Measurements from ENCODE around the gene MAP2K5.
A peak's percentile ranks its signal among the peaks of the same experiment; 100 is the strongest.

Gene MAP2K5

DNA sequence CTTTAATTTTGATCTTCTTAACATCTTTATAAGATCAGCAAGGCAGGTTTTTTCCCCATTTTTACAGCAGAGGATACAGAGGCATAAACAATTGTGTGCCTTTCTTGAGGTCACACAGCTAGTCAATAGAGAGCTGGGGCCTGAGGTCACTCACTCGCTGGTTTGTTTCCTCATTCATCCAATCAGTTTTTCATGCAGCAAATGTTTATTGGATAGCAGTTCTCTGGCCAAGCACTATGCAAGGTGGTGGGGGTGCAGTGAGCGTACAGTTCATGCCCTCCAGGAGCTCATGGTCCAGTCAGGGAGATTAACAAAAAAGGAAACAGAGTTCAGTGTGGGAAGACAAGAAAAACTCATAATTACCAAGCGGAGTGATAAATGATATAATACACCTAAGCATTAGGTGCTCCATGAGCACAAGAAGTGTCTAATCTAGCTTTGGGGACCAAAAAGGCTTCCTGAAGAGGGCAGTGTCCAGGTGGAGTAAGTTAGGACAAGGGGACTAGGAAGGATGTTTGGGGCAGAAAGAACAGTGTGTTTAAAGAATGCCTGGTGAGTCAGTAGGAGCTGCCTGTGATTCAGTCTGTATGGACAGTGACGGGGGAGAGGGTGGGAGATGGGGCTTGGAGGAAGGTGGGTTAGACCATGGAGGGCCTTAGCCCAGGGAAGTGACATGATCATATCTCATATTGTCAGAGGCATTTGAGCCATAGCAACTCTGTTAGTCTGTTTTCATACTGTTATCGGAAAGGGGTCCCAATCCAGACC lies 29.3 kb downstream of the MAP2K5 start:
- peak overlapping the region; percentile 36 for H3K4me3 ChIP-seq (ENCODE audit: low read depth in 1 of 2, low read length in 2 of 2)
- H3K36me3 ChIP-seq (ENCODE audit: control insufficient read depth in 1 of 2, insufficient read depth in 2 of 2, low read length in 2 of 2) = no peaks in the 10 kb centered on the region
- H3K9me3 ChIP-seq (ENCODE audit: control insufficient read depth in 1 of 2, low read length in 2 of 2) = no peaks in the 10 kb centered on the region
- peak overlapping the region; percentile 7 to 13 for H3K9ac ChIP-seq (ENCODE audit: low read depth in 1 of 2, low read length in 2 of 2)
- H3K27me3 ChIP-seq (ENCODE audit: control insufficient read depth in 1 of 2, insufficient read depth in 2 of 2, low read length in 2 of 2) = no peaks in the 10 kb centered on the region
- H3K4me1 ChIP-seq (ENCODE audit: control insufficient read depth in 1 of 2, insufficient read depth in 2 of 2, low read length in 2 of 2) = peaks cover 19 to 34% of the 10 kb centered on the region in 2 donors
- H3K27ac ChIP-seq (ENCODE audit: low read depth, low read length) = peak overlapping the region; percentile 28

DNA sequence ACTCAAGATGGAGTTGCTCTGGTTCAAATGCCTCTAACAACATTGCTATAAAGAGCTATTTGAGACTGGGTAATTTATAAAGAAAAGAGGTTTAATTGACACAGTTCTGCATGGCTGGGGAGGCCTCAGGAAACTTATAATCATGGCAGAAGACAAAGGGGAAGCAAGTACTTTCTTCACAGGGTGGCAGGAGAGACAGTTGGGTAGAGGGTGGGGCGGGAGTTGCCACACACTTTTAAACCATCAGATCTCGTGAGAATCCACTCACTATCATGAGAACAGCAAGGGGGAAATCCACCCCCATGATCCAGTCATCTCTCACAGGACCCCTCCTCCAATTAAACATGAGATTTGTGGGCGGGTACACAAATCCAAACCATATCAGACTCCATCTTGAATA lies 30.7 kb downstream of the MAP2K5 start:
- no peak overlapping the region for H3K4me3 ChIP-seq (ENCODE audit: low read depth in 1 of 2, low read length in 2 of 2)
- no peaks in the 10 kb centered on the region for H3K36me3 ChIP-seq (ENCODE audit: control insufficient read depth in 1 of 2, insufficient read depth in 2 of 2, low read length in 2 of 2)
- no peak overlapping the region for H3K27ac ChIP-seq (ENCODE audit: low read depth, low read length)
- peaks cover 19 to 34% of the 10 kb centered on the region in 2 donors for H3K4me1 ChIP-seq (ENCODE audit: control insufficient read depth in 1 of 2, insufficient read depth in 2 of 2, low read length in 2 of 2)
- no peak overlapping the region for H3K9ac ChIP-seq (ENCODE audit: low read depth in 1 of 2, low read length in 2 of 2)
- H3K9me3 ChIP-seq (ENCODE audit: control insufficient read depth in 1 of 2, low read length in 2 of 2) = no peaks in the 10 kb centered on the region
- H3K27me3 ChIP-seq (ENCODE audit: control insufficient read depth in 1 of 2, insufficient read depth in 2 of 2, low read length in 2 of 2) = no peaks in the 10 kb centered on the region

DNA sequence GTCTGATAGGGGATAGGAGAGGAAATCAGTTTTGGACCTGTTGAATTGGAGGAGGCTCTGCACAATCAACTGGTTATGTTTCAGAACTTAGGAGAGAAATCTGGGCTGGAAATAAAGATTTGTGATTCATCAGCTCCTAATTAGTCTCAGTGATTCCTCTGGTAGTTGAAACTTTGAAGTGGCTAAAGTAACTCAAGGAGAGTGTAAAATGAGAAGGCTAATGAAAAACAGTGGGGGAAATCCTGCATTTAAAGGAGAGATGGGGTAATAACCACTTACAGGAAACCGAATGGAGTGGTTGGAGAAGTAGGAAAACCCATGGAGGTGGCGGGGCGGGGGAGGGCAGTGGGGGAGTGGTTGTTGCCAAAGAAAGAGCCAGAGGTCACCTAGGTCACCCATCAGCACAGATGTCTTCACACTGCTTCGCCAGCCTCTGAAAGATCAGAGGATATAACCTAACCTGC lies 32.6 kb downstream of the MAP2K5 start:
- Histone ChIP-seq H3K36me3 (ENCODE audit: control insufficient read depth in 1 of 2, insufficient read depth in 2 of 2, low read length in 2 of 2) (no peaks in the 10 kb centered on the region), H3K4me1 (ENCODE audit: control insufficient read depth in 1 of 2, insufficient read depth in 2 of 2, low read length in 2 of 2) (peaks cover 13 to 22% of the 10 kb centered on the region in 2 donors), H3K9ac (ENCODE audit: low read depth in 1 of 2, low read length in 2 of 2) (no peak overlapping the region), H3K9me3 (ENCODE audit: control insufficient read depth in 1 of 2, low read length in 2 of 2) (no peaks in the 10 kb centered on the region), H3K4me3 (ENCODE audit: low read depth in 1 of 2, low read length in 2 of 2) (no peak overlapping the region), H3K27me3 (ENCODE audit: control insufficient read depth in 1 of 2, insufficient read depth in 2 of 2, low read length in 2 of 2) (no peaks in the 10 kb centered on the region), H3K27ac (ENCODE audit: low read depth, low read length) (no peak overlapping the region)

DNA sequence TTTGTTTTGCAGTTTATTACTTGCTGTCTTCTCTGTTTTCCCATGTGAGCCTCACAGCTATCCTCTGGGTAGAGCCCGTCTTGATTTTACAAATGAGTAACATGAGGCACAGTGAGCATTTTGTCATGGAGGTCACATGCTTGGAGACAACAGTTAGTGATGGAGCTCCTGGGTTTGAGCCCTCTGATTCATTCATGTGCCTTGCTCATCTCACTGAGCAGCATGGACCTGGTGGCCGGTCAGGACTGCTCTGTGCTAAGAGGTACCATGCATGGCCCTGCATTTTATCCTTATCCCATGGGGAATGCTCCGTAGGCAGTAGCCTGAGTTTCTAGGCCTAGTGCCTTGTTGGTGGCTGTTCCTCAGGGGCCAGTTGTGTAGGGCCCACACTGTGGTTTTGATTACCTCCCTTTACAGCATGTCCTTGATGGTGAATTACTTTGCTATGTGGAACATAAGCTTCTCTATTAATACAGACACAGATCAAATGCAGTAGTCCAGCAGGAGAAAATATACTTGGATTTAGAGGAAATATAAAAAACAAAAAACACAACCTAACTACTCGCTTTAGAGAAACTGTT lies 35.6 kb downstream of the MAP2K5 start:
- no peaks in the 10 kb centered on the region for H3K9me3 ChIP-seq (ENCODE audit: control insufficient read depth in 1 of 2, low read length in 2 of 2)

DNA sequence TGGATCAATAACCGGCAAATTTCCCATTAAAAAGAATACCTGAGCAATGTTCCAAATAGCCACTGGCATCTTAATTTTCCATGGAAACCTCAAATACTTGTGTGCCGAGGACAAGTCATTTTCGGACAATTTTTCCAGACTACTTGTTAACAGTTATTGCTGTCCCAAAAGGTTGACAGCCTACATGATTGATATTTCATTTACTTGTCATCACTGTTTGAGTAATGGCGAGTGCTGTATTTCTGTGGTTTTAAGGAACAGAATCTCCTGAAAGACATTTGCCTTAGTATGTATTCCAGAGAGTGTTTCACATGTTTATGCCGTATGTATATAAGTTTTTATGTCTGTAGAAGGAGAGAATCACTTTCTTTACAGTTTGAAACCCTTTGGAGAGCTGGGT lies 36.7 kb downstream of the MAP2K5 start:
- no peaks in the 10 kb centered on the region for H3K36me3 ChIP-seq (ENCODE audit: control insufficient read depth in 1 of 2, insufficient read depth in 2 of 2, low read length in 2 of 2)
- no peak overlapping the region for H3K4me3 ChIP-seq (ENCODE audit: low read depth in 1 of 2, low read length in 2 of 2)
- no peak overlapping the region for H3K27ac ChIP-seq (ENCODE audit: low read depth, low read length)
- no peak overlapping the region for H3K9ac ChIP-seq (ENCODE audit: low read depth in 1 of 2, low read length in 2 of 2)
- no peaks in the 10 kb centered on the region for H3K9me3 ChIP-seq (ENCODE audit: control insufficient read depth in 1 of 2, low read length in 2 of 2)
- H3K27me3 ChIP-seq (ENCODE audit: control insufficient read depth in 1 of 2, insufficient read depth in 2 of 2, low read length in 2 of 2) = no peaks in the 10 kb centered on the region
- H3K4me1 ChIP-seq (ENCODE audit: control insufficient read depth in 1 of 2, insufficient read depth in 2 of 2, low read length in 2 of 2) = no peaks in the 10 kb centered on the region

More for the DNA sequence above, 35.6 kb downstream of the MAP2K5 start:
- no peaks in the 10 kb centered on the region for H3K27me3 ChIP-seq (ENCODE audit: control insufficient read depth in 1 of 2, insufficient read depth in 2 of 2, low read length in 2 of 2)
- H3K9ac ChIP-seq (ENCODE audit: low read depth in 1 of 2, low read length in 2 of 2) = no peak overlapping the region
- H3K36me3 ChIP-seq (ENCODE audit: control insufficient read depth in 1 of 2, insufficient read depth in 2 of 2, low read length in 2 of 2) = no peaks in the 10 kb centered on the region
- H3K4me1 ChIP-seq (ENCODE audit: control insufficient read depth in 1 of 2, insufficient read depth in 2 of 2, low read length in 2 of 2) = no peaks in the 10 kb centered on the region
- H3K27ac ChIP-seq (ENCODE audit: low read depth, low read length) = no peak overlapping the region
- no peak overlapping the region for H3K4me3 ChIP-seq (ENCODE audit: low read depth in 1 of 2, low read length in 2 of 2)

DNA sequence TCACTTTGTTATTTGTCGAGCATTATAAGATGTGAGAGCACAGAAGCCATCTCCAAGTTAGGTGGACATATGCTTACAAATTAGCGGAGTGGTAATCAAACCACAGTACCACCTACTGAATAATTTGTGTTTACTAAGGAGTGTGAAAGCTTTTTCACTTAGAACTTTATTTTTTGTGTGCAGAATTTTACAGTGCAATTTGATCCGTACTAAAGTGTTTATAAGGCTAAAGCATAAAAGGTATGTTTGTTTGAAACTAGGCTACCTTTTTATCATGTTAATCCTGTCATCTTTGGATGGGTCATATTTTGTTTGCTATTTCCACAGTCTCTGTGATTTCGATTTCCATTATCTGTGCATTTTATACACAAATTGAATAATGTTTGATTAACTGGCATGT lies 37.5 kb downstream of the MAP2K5 start:
- Histone ChIP-seq H3K9me3 (ENCODE audit: control insufficient read depth in 1 of 2, low read length in 2 of 2) (no peaks in the 10 kb centered on the region), H3K9ac (ENCODE audit: low read depth in 1 of 2, low read length in 2 of 2) (no peak overlapping the region), H3K36me3 (ENCODE audit: control insufficient read depth in 1 of 2, insufficient read depth in 2 of 2, low read length in 2 of 2) (no peaks in the 10 kb centered on the region), H3K27ac (ENCODE audit: low read depth, low read length) (no peak overlapping the region), H3K4me3 (ENCODE audit: low read depth in 1 of 2, low read length in 2 of 2) (no peak overlapping the region), H3K4me1 (ENCODE audit: control insufficient read depth in 1 of 2, insufficient read depth in 2 of 2, low read length in 2 of 2) (no peaks in the 10 kb centered on the region), H3K27me3 (ENCODE audit: control insufficient read depth in 1 of 2, insufficient read depth in 2 of 2, low read length in 2 of 2) (no peaks in the 10 kb centered on the region)

DNA sequence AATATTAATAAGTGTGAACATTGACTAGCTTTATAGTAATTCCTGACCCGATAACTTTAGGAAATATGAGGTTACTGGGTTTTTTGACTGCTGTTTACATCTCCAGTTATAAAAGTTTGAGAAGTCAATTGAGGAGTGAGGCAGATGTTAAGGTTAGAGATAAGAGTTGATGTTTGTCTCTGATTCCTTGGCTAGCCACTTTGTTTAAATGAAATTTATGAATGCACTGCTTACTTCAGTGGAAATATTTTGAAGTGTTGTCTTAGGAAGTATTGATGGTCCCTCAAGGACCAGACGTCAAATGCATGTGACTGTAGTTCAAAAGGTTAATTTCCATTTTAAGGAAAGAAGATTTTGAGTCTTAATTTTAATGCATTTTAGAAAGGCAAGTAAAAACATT lies 41.7 kb downstream of the MAP2K5 start:
- no peaks in the 10 kb centered on the region for H3K9me3 ChIP-seq (ENCODE audit: control insufficient read depth in 1 of 2, low read length in 2 of 2)
- H3K9ac ChIP-seq (ENCODE audit: low read depth in 1 of 2, low read length in 2 of 2) = no peak overlapping the region
- no peaks in the 10 kb centered on the region for H3K4me1 ChIP-seq (ENCODE audit: control insufficient read depth in 1 of 2, insufficient read depth in 2 of 2, low read length in 2 of 2)
- H3K27me3 ChIP-seq (ENCODE audit: control insufficient read depth in 1 of 2, insufficient read depth in 2 of 2, low read length in 2 of 2) = no peaks in the 10 kb centered on the region
- H3K4me3 ChIP-seq (ENCODE audit: low read depth in 1 of 2, low read length in 2 of 2) = no peak overlapping the region
- no peak overlapping the region for H3K27ac ChIP-seq (ENCODE audit: low read depth, low read length)
- H3K36me3 ChIP-seq (ENCODE audit: control insufficient read depth in 1 of 2, insufficient read depth in 2 of 2, low read length in 2 of 2) = peaks cover 10 to 16% of the 10 kb centered on the region in 2 donors

DNA sequence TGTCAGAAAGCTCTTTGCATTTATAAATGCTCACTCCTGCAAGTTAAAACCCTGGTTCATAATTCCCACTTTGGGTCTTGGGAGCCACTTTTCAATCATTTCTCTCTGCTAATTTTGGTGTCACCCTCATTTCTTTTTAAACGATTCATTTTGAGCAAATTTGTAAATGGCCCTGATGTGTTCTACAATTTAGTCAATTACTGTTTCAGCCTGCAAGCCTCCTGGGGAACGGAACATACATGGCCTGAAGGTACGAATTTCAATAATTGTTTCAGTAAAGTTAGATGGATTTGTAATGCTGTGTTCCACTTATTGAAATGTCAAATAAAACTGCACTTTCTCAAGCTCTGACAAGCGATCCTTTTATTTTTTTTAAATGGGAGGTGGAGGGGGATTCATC lies 43.2 kb downstream of the MAP2K5 start:
- Histone ChIP-seq H3K4me3 (ENCODE audit: low read depth in 1 of 2, low read length in 2 of 2) (no peak overlapping the region), H3K9me3 (ENCODE audit: control insufficient read depth in 1 of 2, low read length in 2 of 2) (no peaks in the 10 kb centered on the region), H3K36me3 (ENCODE audit: control insufficient read depth in 1 of 2, insufficient read depth in 2 of 2, low read length in 2 of 2) (peaks cover 10 to 16% of the 10 kb centered on the region in 2 donors), H3K27ac (ENCODE audit: low read depth, low read length) (no peak overlapping the region), H3K9ac (ENCODE audit: low read depth in 1 of 2, low read length in 2 of 2) (no peak overlapping the region), H3K4me1 (ENCODE audit: control insufficient read depth in 1 of 2, insufficient read depth in 2 of 2, low read length in 2 of 2) (no peaks in the 10 kb centered on the region), H3K27me3 (ENCODE audit: control insufficient read depth in 1 of 2, insufficient read depth in 2 of 2, low read length in 2 of 2) (no peaks in the 10 kb centered on the region)

DNA sequence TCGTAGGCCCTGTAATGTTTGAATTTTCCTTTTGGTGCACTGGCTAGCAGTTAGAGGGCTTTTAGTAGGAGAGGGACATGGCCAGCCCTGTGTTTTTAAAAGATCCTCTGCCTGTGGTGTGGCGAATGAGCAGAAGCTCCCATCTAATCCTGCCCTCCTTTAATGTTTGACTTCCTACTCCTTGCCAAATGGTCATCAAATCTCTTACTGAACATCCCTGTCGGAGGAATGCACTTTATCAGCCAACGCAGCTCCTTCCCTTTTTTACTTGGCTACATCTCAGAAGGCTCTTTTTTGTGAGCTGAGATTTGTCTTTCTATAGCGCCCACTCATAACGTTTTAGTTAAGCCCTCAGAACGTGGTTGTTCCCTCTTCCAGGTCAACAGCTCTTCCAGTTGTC lies 44.8 kb downstream of the MAP2K5 start:
- no peak overlapping the region for H3K4me3 ChIP-seq (ENCODE audit: low read depth in 1 of 2, low read length in 2 of 2)
- H3K4me1 ChIP-seq (ENCODE audit: control insufficient read depth in 1 of 2, insufficient read depth in 2 of 2, low read length in 2 of 2) = no peaks in the 10 kb centered on the region
- H3K27ac ChIP-seq (ENCODE audit: low read depth, low read length) = no peak overlapping the region
- no peaks in the 10 kb centered on the region for H3K9me3 ChIP-seq (ENCODE audit: control insufficient read depth in 1 of 2, low read length in 2 of 2)
- H3K36me3 ChIP-seq (ENCODE audit: control insufficient read depth in 1 of 2, insufficient read depth in 2 of 2, low read length in 2 of 2) = peaks cover 10 to 16% of the 10 kb centered on the region in 2 donors
- H3K9ac ChIP-seq (ENCODE audit: low read depth in 1 of 2, low read length in 2 of 2) = no peak overlapping the region
- H3K27me3 ChIP-seq (ENCODE audit: control insufficient read depth in 1 of 2, insufficient read depth in 2 of 2, low read length in 2 of 2) = no peaks in the 10 kb centered on the region

DNA sequence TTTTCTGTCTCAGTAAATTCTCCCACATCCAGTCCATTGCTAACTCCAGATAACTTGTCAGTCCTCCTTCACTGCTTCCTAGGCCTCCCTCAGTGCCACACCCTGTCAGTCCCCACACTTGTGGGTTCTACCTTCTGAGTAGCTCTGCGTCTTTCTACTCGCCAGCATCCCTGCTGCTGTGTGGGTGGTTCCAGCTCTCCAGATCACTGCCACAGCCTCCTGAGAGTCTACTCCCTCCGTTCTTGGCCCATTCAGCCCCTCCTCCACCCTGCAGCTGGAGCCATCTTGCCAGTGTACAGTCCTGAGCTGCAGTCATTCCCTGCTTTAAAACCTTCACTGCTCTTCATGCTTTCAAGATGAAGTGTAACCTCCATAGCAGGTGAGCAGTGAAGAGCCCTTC lies 45.3 kb downstream of the MAP2K5 start:
- H3K4me1 ChIP-seq (ENCODE audit: control insufficient read depth in 1 of 2, insufficient read depth in 2 of 2, low read length in 2 of 2) = no peaks in the 10 kb centered on the region
- no peak overlapping the region for H3K4me3 ChIP-seq (ENCODE audit: low read depth in 1 of 2, low read length in 2 of 2)
- no peaks in the 10 kb centered on the region for H3K9me3 ChIP-seq (ENCODE audit: control insufficient read depth in 1 of 2, low read length in 2 of 2)
- no peaks in the 10 kb centered on the region for H3K27me3 ChIP-seq (ENCODE audit: control insufficient read depth in 1 of 2, insufficient read depth in 2 of 2, low read length in 2 of 2)
- H3K27ac ChIP-seq (ENCODE audit: low read depth, low read length) = no peak overlapping the region
- peaks cover 10 to 16% of the 10 kb centered on the region in 2 donors for H3K36me3 ChIP-seq (ENCODE audit: control insufficient read depth in 1 of 2, insufficient read depth in 2 of 2, low read length in 2 of 2)
- H3K9ac ChIP-seq (ENCODE audit: low read depth in 1 of 2, low read length in 2 of 2) = no peak overlapping the region

Measured in duodenal mucosa (tissue), 2 donors.